SK-MEL-5 (cell line): ENCODE measurements around the gene ETDB. TPM values are rescaled to one million over a fixed set of nuclear protein-coding genes. Genes with fewer than 3 reads are reported as not detected.

Experiments
- total RNA-seq: library from RNA; depleted of rRNA; stranded (reverse); fragments of >200 nt; shearing (Covaris generic); gene quantifications from 2 replicates; pipeline ENCODE4 v1.2.3, GENCODE V29; 2014; rRNA removed

Gene ETDB
- total RNA-seq, 1 experiment from 2014 or later, result not detected

Other genes with a start within 250 kb of the ETDB start
- gene MOSPD1, start 205.3 kb downstream of the ETDB start, total RNA-seq, result 58.9 and 66.4 TPM in 2 replicates
- gene SMIM10, start 129.5 kb downstream of the ETDB start, total RNA-seq, result 0.26 and 1.3 TPM in 2 replicates
- 1.5 and 2.2 TPM in 2 replicates for gene RTL8B, start 98.0 kb downstream of the ETDB start, total RNA-seq
- 34.7 and 41.1 TPM in 2 replicates for gene RTL8C, start 88.2 kb downstream of the ETDB start, total RNA-seq
- gene RTL8A, start 68.4 kb downstream of the ETDB start, total RNA-seq, result 8.4 and 10.4 TPM in 2 replicates
- gene SMIM10L2B, start 21.8 kb downstream of the ETDB start, total RNA-seq, result 0.37 and 0.48 TPM in 2 replicates
- gene CT55, start 50.9 kb upstream of the ETDB start, total RNA-seq, result 5.9 and 7.1 TPM in 2 replicates
- not detected in 2 replicates for gene ETDA, start 131.5 kb upstream of the ETDB start, total RNA-seq
- gene ETDC, start 189.0 kb upstream of the ETDB start, total RNA-seq, result not detected in 2 replicates
- gene ZNF75D, start 223.6 kb upstream of the ETDB start, total RNA-seq, result 1.4 and 1.7 TPM in 2 replicates
- gene ZNF449, start 224.3 kb upstream of the ETDB start, total RNA-seq, result 11.3 and 11.8 TPM in 2 replicates